HG03097 (cell line): ENCODE results near the gene LGALS9.
"Not testable (repeated sequence)": the region's sequence is repeated elsewhere in the genome, so short reads cannot be mapped to it uniquely, and the experiment has no call there.

Source experiments
- ATAC-seq: cut with Tn5 transposase; IDR thresholded peaks from one replicate; pipeline ENCODE4 v1.9.1; 2021; ENCODE audit not compliant: unreplicated experiment, low FRiP score

Gene LGALS9

DNA sequence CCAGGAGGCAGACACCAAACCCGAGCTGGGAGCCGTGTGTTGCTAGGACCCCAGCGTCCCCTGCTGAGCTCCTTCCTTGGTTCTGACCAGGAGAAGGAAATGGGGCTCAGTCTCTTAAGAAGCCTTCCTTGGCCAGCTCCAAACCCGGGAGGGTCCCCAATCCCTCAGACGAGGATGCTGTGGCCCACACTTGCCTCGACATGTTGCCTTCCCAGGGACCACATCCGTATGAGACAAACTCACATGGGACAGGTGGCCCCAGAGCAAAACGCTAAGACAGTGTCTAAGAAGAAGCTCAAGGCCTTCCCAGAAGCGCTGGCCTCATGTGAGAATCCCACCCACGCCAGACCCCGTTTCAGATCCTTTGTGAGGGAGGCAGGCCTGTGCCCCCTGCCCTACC lies 19.8 kb downstream of the LGALS9 start:
- no peak for ATAC-seq

DNA sequence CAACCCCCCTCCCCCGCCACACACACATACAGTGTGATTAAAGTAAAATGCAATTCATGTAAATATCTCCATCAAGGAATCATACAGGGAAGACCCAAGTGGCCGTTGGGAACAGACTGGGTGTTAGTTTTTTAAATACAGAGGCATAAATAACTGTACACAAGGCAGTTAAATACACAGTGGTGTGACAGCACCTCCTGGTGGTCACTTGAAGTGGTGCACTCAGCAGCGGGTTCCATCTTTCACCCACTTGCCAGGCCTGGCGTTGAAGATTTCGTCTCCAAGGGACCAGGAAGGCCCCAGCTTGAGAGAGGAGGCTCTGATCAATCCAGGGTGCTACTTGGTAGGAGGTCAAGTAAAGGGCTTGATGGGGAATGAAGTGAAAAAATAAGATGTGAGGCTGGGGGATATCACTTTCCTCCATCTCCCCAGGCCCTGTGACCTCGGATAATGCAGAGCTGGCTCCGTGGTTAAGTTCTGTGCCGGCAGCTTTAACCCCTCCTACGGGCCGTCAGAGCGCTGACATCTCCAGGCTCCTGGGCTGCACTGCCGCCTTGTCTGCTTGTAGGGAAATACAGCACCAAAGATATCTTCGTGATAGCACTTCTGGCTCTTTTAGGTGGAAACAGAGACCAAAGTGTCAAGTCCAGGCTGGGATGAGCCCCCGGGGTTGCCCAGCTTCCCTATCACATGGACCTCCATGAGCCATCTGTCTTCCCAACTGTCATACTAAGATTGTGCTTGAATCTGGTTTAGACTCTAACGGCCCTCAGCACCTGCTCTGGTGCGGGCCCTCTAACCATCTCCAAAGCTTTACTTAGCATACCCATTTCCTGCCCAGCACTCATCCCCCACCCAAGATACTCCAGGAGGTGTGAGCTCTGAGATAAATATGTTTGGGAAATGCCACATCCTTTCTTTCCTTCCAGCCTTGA lies 20.7 kb downstream of the LGALS9 start:
- ATAC-seq, result no peak

DNA sequence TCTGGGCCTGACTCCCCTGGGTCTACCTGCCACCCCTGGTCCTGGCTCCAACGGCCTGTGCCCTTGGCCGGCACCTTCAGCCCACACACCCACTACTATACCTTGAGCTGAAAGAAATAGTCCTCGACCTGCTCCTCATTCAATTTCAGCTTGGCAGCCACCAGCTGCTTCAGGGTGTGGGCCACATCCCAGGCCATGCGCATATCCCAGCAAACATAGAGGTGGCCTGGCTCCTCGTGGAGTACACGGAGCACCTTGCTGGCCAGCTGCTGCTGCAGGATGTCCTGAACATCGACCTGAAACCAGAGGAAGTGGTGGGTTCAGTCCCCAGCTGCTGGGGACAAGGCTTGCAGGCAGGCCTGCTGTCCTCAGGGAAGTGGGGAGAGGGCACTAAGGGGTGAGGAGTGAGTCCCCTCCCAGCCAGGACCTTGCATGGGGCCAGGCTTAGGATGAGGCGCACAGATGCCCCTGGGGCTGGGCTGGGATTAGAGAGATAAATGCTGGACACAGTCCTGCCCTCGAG lies 22.5 kb downstream of the LGALS9 start:
- not testable (repeated sequence) for ATAC-seq

DNA sequence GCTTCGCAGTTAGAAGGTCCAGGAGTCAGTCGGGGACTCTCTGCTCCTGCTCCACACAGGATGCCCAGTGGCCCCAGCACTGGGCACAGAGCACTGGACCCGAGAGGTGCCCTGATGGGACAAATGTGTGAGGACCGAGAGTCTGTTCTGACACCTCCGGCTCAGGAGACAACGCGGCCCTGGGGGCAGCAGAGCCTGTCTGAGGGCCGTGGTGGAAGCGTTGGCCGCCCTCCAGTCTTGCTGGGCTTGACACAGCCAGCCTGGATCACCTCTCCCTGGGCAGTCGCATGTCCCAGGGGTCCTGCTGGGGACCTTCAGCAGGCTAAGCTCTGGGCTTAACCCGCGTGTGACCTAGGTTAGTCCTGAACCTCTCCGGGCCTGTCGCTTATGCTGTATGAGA lies 23.1 kb downstream of the LGALS9 start:
- no peak for ATAC-seq

- peak; percentile 73 for ATAC-seq
Observed at GRCh38 chr17:27654654-27655524, 23.9 kb downstream of the LGALS9 start.

DNA sequence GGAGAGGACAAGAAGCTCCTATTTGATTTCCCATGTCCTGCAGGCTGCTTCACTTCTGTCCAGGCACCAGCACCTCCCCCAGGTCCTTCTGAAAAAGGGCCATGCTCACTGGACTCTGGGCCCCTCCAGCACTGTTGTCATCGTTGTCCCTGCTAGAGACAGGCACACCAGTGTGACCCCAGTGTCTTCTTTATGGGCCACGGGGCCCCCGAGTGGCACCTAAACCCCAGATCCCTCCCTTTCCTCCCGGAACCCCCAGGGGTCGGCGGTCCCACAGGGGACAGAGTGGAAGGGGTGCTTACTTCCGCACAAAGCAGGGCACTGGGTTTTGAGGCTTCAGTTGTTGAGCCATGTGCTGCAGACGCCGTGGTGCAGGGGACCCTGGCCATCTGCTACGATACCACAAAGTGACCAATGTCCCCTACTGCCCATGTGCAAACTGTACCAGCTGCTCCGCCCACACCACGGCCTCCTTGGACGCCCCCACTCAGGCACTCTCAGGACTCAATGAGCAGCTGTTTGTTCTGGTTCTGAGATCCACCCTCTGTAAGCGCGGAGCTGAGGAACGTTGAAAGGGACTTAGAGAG lies 24.6 kb downstream of the LGALS9 start:
- ATAC-seq, result not testable (repeated sequence)

GRCh38 chr17:27656620-27657019 lies 25.6 kb downstream of the LGALS9 start:
- not testable (repeated sequence) for ATAC-seq

GRCh38 chr17:27657620-27658019 lies 26.6 kb downstream of the LGALS9 start:
- no peak for ATAC-seq

- no peak for ATAC-seq
Observed at GRCh38 chr17:27659683-27660082, 28.7 kb downstream of the LGALS9 start.

- ATAC-seq, result no peak
Observed at GRCh38 chr17:27660436-27660835, 29.4 kb downstream of the LGALS9 start.

GRCh38 chr17:27663936-27664605 lies 33.1 kb downstream of the LGALS9 start:
- no peak for ATAC-seq

DNA sequence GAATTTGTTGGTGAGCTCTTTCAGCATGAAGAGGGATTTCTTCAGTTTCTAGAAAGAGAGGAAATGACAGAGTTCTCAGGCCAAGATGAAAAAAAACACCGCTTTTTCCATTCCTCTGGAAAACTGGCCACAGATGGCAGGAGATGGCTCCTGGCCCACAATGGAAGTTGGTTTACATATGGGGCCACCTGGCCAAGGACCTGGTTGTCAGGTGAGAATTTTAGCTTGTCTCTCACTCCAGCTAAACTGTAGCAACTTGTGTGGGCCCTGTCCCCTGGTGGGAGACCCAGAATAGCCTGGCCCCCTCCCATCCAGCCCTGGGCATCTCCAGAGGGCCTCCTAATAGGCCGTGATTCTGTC lies 33.6 kb downstream of the LGALS9 start:
- ATAC-seq, result no peak

GRCh38 chr17:27665549-27665948 lies 34.6 kb downstream of the LGALS9 start:
- ATAC-seq, result no peak

- ATAC-seq, result not testable (repeated sequence)
Observed at GRCh38 chr17:27666270-27666669, 35.3 kb downstream of the LGALS9 start.

DNA sequence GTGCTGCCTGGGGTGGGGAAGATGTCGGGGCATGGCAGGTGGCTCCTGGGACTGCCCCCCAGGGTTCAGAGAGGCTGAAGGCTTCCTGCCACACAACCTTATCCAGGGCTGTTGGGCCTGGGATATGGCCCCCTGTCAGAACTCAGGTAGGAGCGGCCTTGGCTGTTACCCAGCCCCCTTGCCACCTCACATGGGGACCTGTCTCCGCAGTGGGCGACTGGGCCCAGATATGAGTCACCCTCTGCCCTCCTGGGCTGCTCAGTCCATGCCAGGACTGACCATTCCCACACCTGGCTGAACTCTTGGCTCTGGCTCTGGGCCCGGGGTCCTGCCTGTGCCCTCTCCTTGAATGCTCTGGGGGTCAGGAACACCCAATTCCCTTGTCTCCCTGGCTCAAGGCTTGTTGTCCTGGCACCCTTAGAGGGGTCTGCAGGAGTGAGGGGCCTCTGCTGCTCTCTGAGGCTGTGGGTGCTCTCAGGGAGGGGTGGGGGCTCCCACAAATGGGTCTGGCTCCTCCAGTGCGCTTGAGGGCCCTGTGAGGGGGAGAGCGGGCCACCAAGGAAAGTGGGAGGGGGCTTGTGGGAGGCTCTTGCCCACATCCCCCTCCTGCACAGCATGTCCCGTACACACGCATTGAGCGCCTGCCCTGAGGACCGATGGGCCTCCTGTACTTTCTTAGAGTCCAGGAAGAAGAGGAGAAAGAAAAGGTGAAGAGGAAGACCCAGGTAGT lies 36.0 kb downstream of the LGALS9 start:
- ATAC-seq, result no peak

DNA sequence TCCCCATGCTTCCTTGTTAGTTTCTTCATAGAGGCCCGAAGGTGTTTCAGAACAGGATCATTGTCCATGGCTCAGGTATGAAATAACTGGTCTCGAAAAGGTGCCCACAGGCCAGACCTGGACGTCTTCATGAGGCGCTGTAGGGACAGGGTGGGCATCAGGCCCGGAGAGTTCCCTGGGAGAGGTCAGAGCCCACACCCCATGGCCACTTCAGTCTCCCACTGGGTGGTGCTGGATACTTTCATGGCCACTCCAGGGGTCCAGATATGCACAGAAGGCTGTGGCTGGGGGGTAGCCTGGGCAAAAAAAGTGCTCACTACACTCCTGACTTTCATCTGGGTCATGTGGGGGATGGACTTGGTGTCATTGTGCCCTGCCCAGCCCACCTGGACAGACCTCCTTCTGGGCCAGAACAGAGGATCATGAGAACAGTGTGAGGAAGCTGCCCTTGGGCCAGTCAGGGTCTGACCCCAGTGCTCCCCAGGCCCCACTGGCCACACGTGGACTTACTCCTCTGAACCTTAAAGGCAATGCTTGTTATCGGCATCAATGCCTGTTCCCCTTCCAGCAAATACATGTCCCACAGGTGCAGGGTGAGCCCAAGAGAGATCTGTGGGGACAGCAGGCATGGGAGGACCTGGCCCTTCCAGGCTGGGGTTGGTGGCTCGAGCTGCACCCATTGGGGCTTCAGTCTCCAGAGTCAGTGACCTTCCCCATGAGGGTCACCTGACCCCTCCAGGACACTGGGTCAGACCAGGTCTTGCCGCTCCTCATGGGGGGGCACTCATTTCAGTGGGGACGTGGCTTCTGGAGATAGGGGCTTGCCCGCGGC lies 36.9 kb downstream of the LGALS9 start:
- ATAC-seq, result no peak

- no peak for ATAC-seq
Observed at GRCh38 chr17:27668488-27668823, 37.5 kb downstream of the LGALS9 start.

GRCh38 chr17:27669136-27669535 lies 38.1 kb downstream of the LGALS9 start:
- ATAC-seq, result no peak

GRCh38 chr17:27669850-27670249 lies 38.9 kb downstream of the LGALS9 start:
- no peak for ATAC-seq
